Progenitor cell of endocrine pancreas (in vitro differentiated cells): Measurements from ENCODE around the gene LRG1. TPM values are rescaled to one million over a fixed set of nuclear protein-coding genes. Genes with fewer than 3 reads are reported as not detected.

Source experiments
- DNase-seq: peaks from one replicate; pipeline ENCODE4 v3.0.0; 2021; ENCODE audit warnings: low spot score; ENCODE audit not compliant: unreplicated experiment
- H3K27ac Mint-ChIP-seq: 2 replicates; pipeline ENCODE4 v1.8.0; 2021; ENCODE audit warnings: mild to moderate bottlenecking, moderate library complexity, mixed read lengths
- H3K27me3 Mint-ChIP-seq: 2 replicates; pipeline ENCODE4 v1.8.0; 2021; ENCODE audit warnings: mixed read lengths
- H3K36me3 Mint-ChIP-seq: 2 replicates; pipeline ENCODE4 v1.8.0; 2022; ENCODE audit warnings: mixed read lengths; ENCODE audit not compliant: insufficient read depth
- H3K4me1 Mint-ChIP-seq: 2 replicates; pipeline ENCODE4 v1.8.0; 2021; ENCODE audit warnings: low read depth, mixed read lengths
- H3K4me3 Mint-ChIP-seq: 2 replicates; pipeline ENCODE4 v1.8.0; 2021; ENCODE audit warnings: low read depth, mild to moderate bottlenecking, moderate library complexity, mixed read lengths
- H3K9me3 Mint-ChIP-seq: 2 replicates; pipeline ENCODE4 v1.8.0; 2021; ENCODE audit warnings: low read depth, mixed read lengths
- CTCF ChIP-seq: fragments of 200-600 bp; sonication (generic); IDR thresholded peaks from one replicate; pipeline ENCODE4 v1.5.0; 2021; ENCODE audit warnings: antibody characterized with exemption, mild to moderate bottlenecking; ENCODE audit not compliant: unreplicated experiment
- total RNA-seq: library from RNA; stranded (reverse); gene quantifications from 2 replicates; pipeline ENCODE4 v1.2.1, GENCODE V29; 2021

The LRG1 gene
- total RNA-seq, 1 donor from 2014 or later, result 0.34 TPM

DNA sequence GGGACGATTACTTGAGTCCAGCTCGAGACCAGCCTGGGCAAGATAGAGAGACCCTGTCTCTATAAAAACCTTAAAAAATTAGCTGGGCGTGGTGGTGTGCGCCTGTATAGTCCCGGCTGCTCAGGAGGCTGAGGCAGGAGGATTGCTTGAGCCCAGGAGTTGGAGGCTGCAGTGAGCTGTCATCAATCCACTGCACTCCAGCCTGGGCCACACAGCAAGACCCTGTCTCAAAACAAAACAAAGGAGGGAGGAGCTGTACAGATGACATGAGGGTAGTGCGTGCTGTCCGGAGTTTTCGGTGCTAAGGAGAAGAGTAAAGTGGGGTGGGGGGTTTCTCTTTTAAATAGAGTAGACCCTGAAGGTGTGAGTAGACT is 45.2 kb downstream of the LRG1 start:
- no peaks in the 10 kb centered on the region for H3K9me3 Mint-ChIP-seq
- no peak overlapping the region for H3K4me3 Mint-ChIP-seq

DNA sequence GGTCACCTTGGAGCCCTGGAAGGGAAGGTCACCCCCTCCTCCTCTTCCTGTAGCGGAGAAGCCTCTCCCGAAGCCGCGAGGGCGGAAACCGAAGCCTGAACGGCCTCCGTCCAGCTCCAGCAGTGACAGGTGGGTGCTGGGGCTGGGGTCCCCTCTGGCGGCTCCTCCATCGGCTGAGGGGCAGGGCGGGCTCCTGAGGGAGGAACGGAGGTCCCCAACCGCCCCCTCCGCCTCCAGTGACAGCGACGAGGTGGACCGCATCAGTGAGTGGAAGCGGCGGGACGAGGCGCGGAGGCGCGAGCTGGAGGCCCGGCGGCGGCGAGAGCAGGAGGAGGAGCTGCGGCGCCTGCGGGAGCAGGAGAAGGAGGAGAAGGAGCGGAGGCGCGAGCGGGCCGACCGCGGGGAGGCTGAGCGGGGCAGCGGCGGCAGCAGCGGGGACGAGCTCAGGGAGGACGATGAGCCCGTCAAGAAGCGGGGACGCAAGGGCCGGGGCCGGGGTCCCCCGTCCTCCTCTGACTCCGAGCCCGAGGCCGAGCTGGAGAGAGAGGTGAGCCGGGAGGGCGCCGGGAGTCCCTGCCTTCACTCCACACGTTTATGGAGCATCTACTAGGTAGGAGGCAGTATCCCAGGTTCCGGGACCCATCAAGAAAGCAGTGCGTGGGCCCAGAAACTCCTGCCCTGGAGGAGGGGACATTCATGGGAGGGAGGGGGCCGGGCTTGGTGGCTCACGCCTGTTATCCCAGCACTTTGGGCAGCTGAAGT is 45.7 kb downstream of the LRG1 start:
- H3K36me3 Mint-ChIP-seq, result peaks cover 10% of the 10 kb centered on the region
- no peaks in the 10 kb centered on the region for H3K27me3 Mint-ChIP-seq
- no peak for DNase-seq
- no peaks in the 10 kb centered on the region for H3K4me1 Mint-ChIP-seq
- no peaks in the 10 kb centered on the region for H3K9me3 Mint-ChIP-seq
- no peak overlapping the region for H3K4me3 Mint-ChIP-seq
- TF ChIP-seq CTCF, result no peak
- no peak overlapping the region for H3K27ac Mint-ChIP-seq

More for the DNA sequence above, 45.2 kb downstream of the LRG1 start:
- H3K27ac Mint-ChIP-seq, result no peak overlapping the region
- no peak for TF ChIP-seq CTCF
- no peaks in the 10 kb centered on the region for H3K27me3 Mint-ChIP-seq
- H3K4me1 Mint-ChIP-seq, result no peaks in the 10 kb centered on the region
- peaks cover 9% of the 10 kb centered on the region for H3K36me3 Mint-ChIP-seq
- DNase-seq, result no peak

DNA sequence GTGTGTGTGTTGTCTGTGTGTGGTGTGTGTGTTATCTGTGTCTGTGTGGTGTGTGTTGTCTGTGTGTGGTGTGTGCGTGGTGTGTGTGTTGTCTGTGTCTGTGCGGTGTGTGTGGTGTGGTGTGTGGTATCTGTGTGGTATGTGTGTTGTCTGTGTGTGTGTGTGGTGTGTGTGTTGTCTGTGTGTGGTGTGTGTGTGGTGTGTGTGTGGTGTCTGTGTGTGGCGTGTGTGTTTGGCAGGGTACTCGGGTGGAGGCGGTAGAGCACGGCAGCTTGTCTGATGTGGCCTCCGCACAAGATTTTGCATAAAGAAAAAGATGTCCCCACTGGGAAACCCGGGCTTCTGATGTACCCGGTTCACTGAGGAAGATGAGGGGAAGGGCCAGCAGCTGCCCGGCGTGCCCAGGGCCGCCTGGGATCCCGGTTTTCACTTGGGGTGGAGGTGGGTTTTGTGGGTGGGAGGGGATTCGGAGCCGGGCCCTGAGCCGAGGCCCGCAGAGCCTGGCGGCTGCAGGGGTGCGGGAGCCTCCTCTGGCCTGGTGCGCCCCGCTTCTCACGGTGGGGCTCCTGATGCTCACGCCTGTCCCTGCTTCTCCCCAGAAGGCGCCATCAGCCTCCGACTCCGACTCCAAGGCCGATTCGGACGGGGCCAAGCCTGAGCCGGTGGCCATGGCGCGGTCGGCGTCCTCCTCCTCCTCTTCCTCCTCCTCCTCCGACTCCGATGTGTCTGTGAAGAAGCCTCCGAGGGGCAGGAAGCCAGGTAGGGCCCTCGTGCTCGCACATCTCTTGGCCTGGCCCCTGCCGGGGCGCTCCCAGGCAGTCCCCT is 46.5 kb downstream of the LRG1 start:
- Mint-ChIP-seq H3K27me3 (no peaks in the 10 kb centered on the region), H3K27ac (no peak overlapping the region), H3K4me1 (no peaks in the 10 kb centered on the region), H3K9me3 (no peaks in the 10 kb centered on the region), H3K36me3 (peaks cover 12% of the 10 kb centered on the region), H3K4me3 (no peak overlapping the region)
- TF ChIP-seq CTCF, result no peak
- no peak for DNase-seq

DNA sequence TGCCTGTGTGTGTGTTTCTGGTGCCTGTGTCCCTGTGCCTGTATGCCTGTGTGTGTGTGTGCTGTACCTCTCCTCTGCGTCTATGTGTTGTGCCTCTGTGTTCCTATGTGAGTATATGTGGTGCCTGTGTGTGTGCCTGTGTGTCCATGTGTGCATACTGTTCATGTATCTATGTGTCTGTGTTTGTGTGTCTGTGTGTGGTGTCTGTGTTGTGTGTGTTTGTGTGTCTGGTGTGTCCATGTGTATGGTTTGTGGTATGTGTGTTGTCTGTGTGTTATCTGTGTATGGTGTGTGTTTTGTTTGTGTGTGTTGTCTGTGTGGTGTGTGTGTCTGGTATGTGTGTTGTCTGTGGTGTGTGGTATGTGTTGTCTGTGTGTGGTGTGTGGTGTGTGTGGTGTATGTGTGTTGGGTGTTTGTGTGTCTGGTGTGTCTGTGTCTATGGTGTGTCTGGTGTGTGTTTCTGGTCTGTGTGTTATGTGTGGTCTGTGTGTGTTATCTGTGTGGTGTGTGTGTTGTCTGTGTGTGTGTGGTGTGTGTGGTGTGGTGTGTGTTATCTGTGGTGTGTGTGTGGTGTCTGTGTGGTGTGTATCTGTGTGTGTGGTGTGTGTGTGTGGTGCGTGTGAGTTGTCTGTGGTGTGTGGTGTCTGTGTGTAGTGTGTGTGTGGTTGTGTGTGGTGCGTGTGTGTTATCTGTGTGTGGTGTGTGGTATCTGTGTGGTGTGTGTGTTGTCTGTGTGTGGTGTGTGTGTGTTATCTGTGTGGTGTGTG is 47.3 kb downstream of the LRG1 start:
- Mint-ChIP-seq H3K36me3 (peaks cover 12% of the 10 kb centered on the region), H3K4me1 (no peaks in the 10 kb centered on the region), H3K27ac (no peak overlapping the region), H3K4me3 (no peak overlapping the region), H3K27me3 (no peaks in the 10 kb centered on the region), H3K9me3 (no peaks in the 10 kb centered on the region)
- DNase-seq, result no peak
- no peak for TF ChIP-seq CTCF

DNA sequence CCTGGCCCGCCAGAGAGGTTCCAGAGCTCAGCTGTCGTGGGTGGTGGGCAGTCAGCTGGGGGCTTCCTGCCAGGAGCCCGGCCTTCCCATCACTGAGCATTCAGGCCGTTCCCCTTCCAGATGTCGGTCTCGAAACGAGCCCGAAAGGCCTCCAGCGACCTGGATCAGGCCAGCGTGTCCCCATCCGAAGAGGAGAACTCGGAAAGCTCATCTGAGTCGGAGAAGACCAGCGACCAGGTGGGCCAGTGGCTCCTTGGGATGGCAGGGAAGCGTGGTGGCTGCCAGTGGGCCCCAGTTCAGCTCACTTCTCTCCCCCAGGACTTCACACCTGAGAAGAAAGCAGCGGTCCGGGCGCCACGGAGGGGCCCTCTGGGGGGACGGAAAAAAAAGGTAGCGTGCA is 48.4 kb downstream of the LRG1 start:
- no peaks in the 10 kb centered on the region for H3K4me1 Mint-ChIP-seq
- H3K9me3 Mint-ChIP-seq, result no peaks in the 10 kb centered on the region

More for the DNA sequence above, 48.4 kb downstream of the LRG1 start:
- peaks cover 14% of the 10 kb centered on the region for H3K36me3 Mint-ChIP-seq
- TF ChIP-seq CTCF, result no peak
- DNase-seq, result no peak
- H3K4me3 Mint-ChIP-seq, result no peak overlapping the region
- H3K27me3 Mint-ChIP-seq, result no peaks in the 10 kb centered on the region
- H3K27ac Mint-ChIP-seq, result no peak overlapping the region
